Keratinocyte (primary cell): ENCODE data around the gene TRIM75. TPM values are rescaled to one million over a fixed set of nuclear protein-coding genes. Genes with fewer than 3 reads are reported as not detected.
A peak's percentile ranks its signal among the peaks of the same experiment; 100 is the strongest.
"Not testable (repeated sequence)": the region's sequence is repeated elsewhere in the genome, so short reads cannot be mapped to it uniquely, and the experiment has no call there.

Experiments used
- DNase-seq: peaks from one replicate; pipeline ENCODE4 v3.0.0-alpha.2; 2011; ENCODE audit warnings: low read depth, missing footprints, low spot score
- FAIRE-seq: peaks from 2 replicates; lab custom pipeline; 2011; peaks lifted over from hg19 to GRCh38; lab: Jason Lieb, UNC
- H2AFZ ChIP-seq: 2 replicates; pipeline ENCODE4 v1.6.0; 2012; ENCODE audit warnings: low read length, control low read depth, inconsistent platforms; ENCODE audit not compliant: control insufficient read depth
- H3K27ac ChIP-seq: 2 replicates; pipeline ENCODE4 v1.5.1; 2011; ENCODE audit warnings: low read length; ENCODE audit not compliant: control insufficient read depth, insufficient read depth
- H3K27me3 ChIP-seq: 3 replicates; pipeline ENCODE4 v1.6.0; 2011; ENCODE audit warnings: low read length; ENCODE audit not compliant: control insufficient read depth, insufficient read depth; ENCODE audit errors: extremely low read depth
- H3K36me3 ChIP-seq, 2 experiments: 2 replicates in 1 of 2; 3 replicates in 1 of 2; pipeline ENCODE4 v1.5.1; 2011; ENCODE audit warnings: low read length in 2 of 2, mild to moderate bottlenecking in 1 of 2; ENCODE audit not compliant: control insufficient read depth in 2 of 2, insufficient read depth in 2 of 2; ENCODE audit errors: extremely low read depth in 1 of 2
- H3K4me1 ChIP-seq: 3 replicates; pipeline ENCODE4 v1.5.1; 2011; ENCODE audit warnings: low read length; ENCODE audit not compliant: control insufficient read depth, insufficient read depth; ENCODE audit errors: extremely low read depth
- H3K4me2 ChIP-seq: 3 replicates; pipeline ENCODE4 v1.6.0; 2011; ENCODE audit warnings: low read depth, low read length; ENCODE audit not compliant: control insufficient read depth, insufficient read depth; ENCODE audit errors: extremely low read depth
- H3K4me3 ChIP-seq, 3 experiments: fragments of 200-600 bp in 1 of 3; sonication (generic) in 1 of 3; 2 replicates in 2 of 3; 3 replicates in 1 of 3; pipeline ENCODE4 v1.5.1; 2011 to 2016; ENCODE audit warnings: low read length in 3 of 3, mild to moderate bottlenecking in 3 of 3, control low read depth in 2 of 3, inconsistent platforms in 1 of 3, low read depth in 1 of 3, mixed read lengths in 1 of 3, mixed run types in 1 of 3, moderate library complexity in 1 of 3; ENCODE audit not compliant: control insufficient read depth in 2 of 3, insufficient read depth in 2 of 3; ENCODE audit errors: extremely low read depth in 1 of 3
- H3K79me2 ChIP-seq: 2 replicates; pipeline ENCODE4 v1.6.0; 2012; ENCODE audit warnings: low read length; ENCODE audit not compliant: control insufficient read depth, insufficient read depth
- H3K9ac ChIP-seq: 3 replicates; pipeline ENCODE4 v1.6.0; 2011; ENCODE audit warnings: low read length; ENCODE audit not compliant: control insufficient read depth, insufficient read depth; ENCODE audit errors: extremely low read depth
- H3K9me1 ChIP-seq: 3 replicates; pipeline ENCODE4 v1.6.0; 2011; ENCODE audit warnings: low read length; ENCODE audit not compliant: control insufficient read depth, insufficient read depth; ENCODE audit errors: extremely low read depth
- H3K9me3 ChIP-seq: 2 replicates; pipeline ENCODE4 v1.5.1; 2012; ENCODE audit warnings: low read depth, low read length; ENCODE audit not compliant: control insufficient read depth
- H4K20me1 ChIP-seq: 3 replicates; pipeline ENCODE4 v1.6.0; 2011; ENCODE audit warnings: low read length; ENCODE audit not compliant: control insufficient read depth, insufficient read depth; ENCODE audit errors: extremely low read depth
- CTCF ChIP-seq, 3 experiments: IDR thresholded peaks in 1 of 3; conservative IDR thresholded peaks in 1 of 3; optimal IDR thresholded peaks in 1 of 3; 2 replicates in 2 of 3; 3 replicates in 1 of 3; pipeline versions ENCODE3 to v1.5.1; 2011; ENCODE audit warnings: low read length in 3 of 3, mild to moderate bottlenecking in 3 of 3, moderate library complexity in 2 of 3, control low read depth in 1 of 3, inconsistent platforms in 1 of 3; ENCODE audit not compliant: insufficient read depth in 2 of 3; ENCODE audit errors: extremely low read depth in 1 of 3
- EZH2 ChIP-seq: IDR thresholded peaks from one replicate; pipeline ENCODE4 v1.6.1; 2012; ENCODE audit warnings: inconsistent platforms, mild to moderate bottlenecking, low read length, moderate library complexity
- dilution Hi-C: fragments of 300-500 bp; cut with MboI; formaldehyde crosslinking; loops from one replicate; pipeline ENCODE4 v1.7.0; 2020; ENCODE audit warnings: low sequenced_read_pairs; ENCODE audit not compliant: extremely low pct_ligation_motif_present
- polyA plus RNA-seq, 5 experiments: library from polyadenylated mRNA; depleted of rRNA in 3 of 5; stranded (reverse) in 3 of 5; stranded (forward) in 1 of 5; unstranded in 1 of 5; fragments of >200 nt; gene quantifications; 1 replicate in 1 of 5; 2 replicates in 3 of 5; 3 replicates in 1 of 5; pipeline versions ENCODE4 v1.2.1 to v1.2.3, GENCODE V29; 2011 to 2012; ENCODE audit warnings: missing spikeins in 2 of 5, low read depth in 1 of 5, low replicate concordance in 1 of 5

The TRIM75 gene
- polyA plus RNA-seq, 1 donor (not counting 4 experiments of a cell fraction or from before 2014, with no cell fraction given) = not detected

- no peak for FAIRE-seq
- Histone ChIP-seq H3K9me3 (no peaks in the 10 kb centered on the region), H4K20me1 (no peaks in the 10 kb centered on the region), H3K79me2 (no peaks in the 10 kb centered on the region), H3K9ac (no peak overlapping the region), H2AFZ (no peak overlapping the region), H3K4me2 (no peak overlapping the region), H3K27me3 (no peaks in the 10 kb centered on the region), H3K9me1 (no peaks in the 10 kb centered on the region), H3K4me3 (no peak overlapping the region), H3K36me3 (no peaks in the 10 kb centered on the region), H3K4me1 (no peaks in the 10 kb centered on the region), H3K27ac (no peak overlapping the region)
- TF ChIP-seq EZH2 (no peak), CTCF (optimal IDR thresholded peaks at IDR 0.05 in 1 of 3, IDR thresholded peaks at IDR 0.05 in 1 of 3, conservative IDR thresholded peaks at IDR 0.05 in 1 of 3; ENCODE audit: extremely low read depth in 1 of 3, insufficient read depth in 2 of 3, low read length in 3 of 3) (no peak)
- dilution Hi-C loops = no loop called here
- DNase-seq = no peak
These were observed 40.0 kb upstream of the TRIM75 start for GRCh38 chr4:165013691-165014090.

GRCh38 chr4:165016971-165017370 is 36.7 kb upstream of the TRIM75 start:
- dilution Hi-C loops = no loop called here

GRCh38 chr4:165019995-165020394 is 33.7 kb upstream of the TRIM75 start:
- DNase-seq, H3K36me3 ChIP-seq, H3K4me2 ChIP-seq, H4K20me1 ChIP-seq, H3K9me1 ChIP-seq, H3K4me1 ChIP-seq, H3K9ac ChIP-seq, H2AFZ ChIP-seq, H3K27me3 ChIP-seq, H3K27ac ChIP-seq, H3K4me3 ChIP-seq, FAIRE-seq, H3K9me3 ChIP-seq, H3K79me2 ChIP-seq, dilution Hi-C loops: not testable (repeated sequence)

More at GRCh38 chr4:165016971-165017370, 36.7 kb upstream of the TRIM75 start:
- Histone ChIP-seq H3K9ac (no peak overlapping the region), H3K36me3 (no peaks in the 10 kb centered on the region), H3K27me3 (no peaks in the 10 kb centered on the region), H3K79me2 (no peaks in the 10 kb centered on the region), H3K9me1 (no peaks in the 10 kb centered on the region), H3K4me1 (no peaks in the 10 kb centered on the region), H3K4me3 (no peak overlapping the region), H3K4me2 (no peak overlapping the region), H3K27ac (no peak overlapping the region), H2AFZ (no peak overlapping the region), H3K9me3 (no peaks in the 10 kb centered on the region), H4K20me1 (no peaks in the 10 kb centered on the region)
- FAIRE-seq (no peak), DNase-seq (no peak)
- TF ChIP-seq EZH2 (no peak), CTCF (optimal IDR thresholded peaks at IDR 0.05 in 1 of 3, IDR thresholded peaks at IDR 0.05 in 1 of 3, conservative IDR thresholded peaks at IDR 0.05 in 1 of 3; ENCODE audit: extremely low read depth in 1 of 3, insufficient read depth in 2 of 3, low read length in 3 of 3) (peak; percentile 9 to 34 (median 24))

DNA sequence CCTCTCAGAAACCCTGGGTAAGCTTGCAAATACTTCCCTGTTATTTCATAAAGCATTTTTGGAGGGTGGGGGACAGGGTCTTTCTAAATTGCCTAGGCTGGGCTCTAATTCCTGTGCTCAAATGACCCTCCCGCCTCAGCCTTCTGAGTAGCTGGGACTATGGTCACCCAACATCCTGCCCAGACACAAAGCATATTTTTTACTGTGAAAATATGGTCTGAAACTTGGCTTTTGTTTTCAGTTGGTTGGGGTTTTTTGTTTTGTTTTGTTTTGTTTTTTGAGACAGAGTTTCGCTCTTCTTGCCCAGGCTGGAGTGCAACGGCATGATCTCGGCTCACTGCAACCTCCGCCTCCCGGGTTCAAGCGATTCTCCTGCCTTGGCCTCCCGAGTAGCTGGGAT is 27.9 kb upstream of the TRIM75 start:
- H3K4me3 ChIP-seq, H3K27me3 ChIP-seq, DNase-seq, H3K4me1 ChIP-seq, H3K36me3 ChIP-seq, H3K27ac ChIP-seq, dilution Hi-C loops, H2AFZ ChIP-seq, H4K20me1 ChIP-seq, H3K9me1 ChIP-seq, H3K79me2 ChIP-seq, H3K9ac ChIP-seq, H3K4me2 ChIP-seq, H3K9me3 ChIP-seq, FAIRE-seq: not testable (repeated sequence)
